Bronchial epithelial cell (primary cell): ENCODE measurements around the gene KIAA1671. TPM values are rescaled to one million over a fixed set of nuclear protein-coding genes. Genes with fewer than 3 reads are reported as not detected.

Experiments used
- DNase-seq: peaks from one replicate; pipeline ENCODE4 v3.0.0-alpha.2; 2010; ENCODE audit warnings: low read depth
- FAIRE-seq: peaks from 2 replicates; lab custom pipeline; 2011; peaks lifted over from hg19 to GRCh38; lab: Jason Lieb, UNC
- H3K27me3 ChIP-seq: 2 replicates; pipeline ENCODE4 v1.5.1; 2011; ENCODE audit warnings: low read length; ENCODE audit not compliant: control insufficient read depth, insufficient read depth
- H3K36me3 ChIP-seq: 2 replicates; pipeline ENCODE4 v1.5.1; 2011; ENCODE audit warnings: low read length; ENCODE audit not compliant: control insufficient read depth, insufficient read depth
- H3K4me3 ChIP-seq: 2 replicates; pipeline ENCODE4 v1.5.1; 2011; ENCODE audit warnings: mild to moderate bottlenecking, low read depth, low read length, control low read depth
- CTCF ChIP-seq: IDR thresholded peaks from 2 replicates; pipeline ENCODE4 v1.5.1; 2011; ENCODE audit warnings: mild to moderate bottlenecking, moderate library complexity, low read length, control low read depth, inconsistent platforms; ENCODE audit not compliant: insufficient read depth, severe bottlenecking
- total RNA-seq: library from RNA; depleted of rRNA; stranded (reverse); fragments of >200 nt; gene quantifications from 2 replicates; pipeline ENCODE4 v1.2.1, GENCODE V29; 2014

KIAA1671 gene
- total RNA-seq, 1 donor from 2014 or later = 14.7 TPM

- Histone ChIP-seq H3K4me3 (no peak overlapping the region), H3K36me3 (peaks cover 34% of the 10 kb centered on the region)
- TF ChIP-seq CTCF = no peak
Observed at GRCh38 chr22:25187469-25187868, 235.0 kb downstream of the KIAA1671 start.

DNA sequence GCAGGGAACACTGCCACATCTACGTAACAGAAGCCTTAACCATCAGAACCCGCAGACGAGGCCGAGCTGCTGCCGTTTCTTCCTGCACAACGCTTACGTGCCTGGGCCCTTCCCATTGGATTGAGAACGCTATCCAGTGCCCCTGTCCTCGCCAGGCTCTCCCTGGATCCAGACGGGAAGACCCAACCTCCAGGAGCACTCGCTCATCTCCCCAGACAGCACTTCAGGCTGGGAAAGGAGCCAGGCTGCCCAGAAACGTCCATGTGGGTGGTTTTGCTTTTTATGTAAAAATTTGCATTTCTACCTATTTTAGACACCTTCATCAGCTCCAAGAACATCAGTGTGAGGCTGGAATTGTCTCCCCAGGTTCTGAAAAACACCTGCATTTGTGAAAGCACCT, 239.9 kb downstream of the KIAA1671 start:
- DNase-seq = no peak
- peak; percentile 7 for FAIRE-seq
- no peak overlapping the region for H3K4me3 ChIP-seq
- H3K36me3 ChIP-seq = peaks cover 17% of the 10 kb centered on the region
- TF ChIP-seq CTCF = no peak
- H3K27me3 ChIP-seq = no peaks in the 10 kb centered on the region

More at GRCh38 chr22:25187469-25187868, 235.0 kb downstream of the KIAA1671 start:
- no peak for FAIRE-seq
- H3K27me3 ChIP-seq = no peaks in the 10 kb centered on the region
- no peak for DNase-seq

GRCh38 chr22:25193130-25193529, 240.6 kb downstream of the KIAA1671 start:
- no peak for DNase-seq
- FAIRE-seq = no peak
- no peak for TF ChIP-seq CTCF
- Histone ChIP-seq H3K4me3 (no peak overlapping the region), H3K36me3 (peaks cover 19% of the 10 kb centered on the region), H3K27me3 (no peaks in the 10 kb centered on the region)

DNA sequence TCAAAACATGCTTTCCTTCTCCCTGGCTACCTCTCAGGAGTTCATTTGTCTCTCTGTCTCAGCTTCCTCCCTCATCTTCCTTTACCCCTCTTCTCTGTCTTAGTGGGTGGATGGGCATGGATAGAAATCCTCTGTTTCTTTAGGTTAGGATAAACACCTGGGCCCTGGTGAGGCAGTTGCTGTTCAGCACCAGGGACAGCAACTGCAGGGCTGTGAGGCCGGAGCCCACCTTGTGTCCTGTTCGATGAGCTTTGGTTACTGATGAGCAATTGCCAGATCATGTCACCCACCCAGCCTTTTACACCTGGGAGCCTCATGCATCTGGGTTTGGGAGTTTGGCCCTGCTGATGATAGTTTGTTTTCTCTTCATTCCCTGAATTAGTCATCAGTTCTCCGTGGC, 241.0 kb downstream of the KIAA1671 start:
- no peaks in the 10 kb centered on the region for H3K27me3 ChIP-seq
- H3K36me3 ChIP-seq = peaks cover 19% of the 10 kb centered on the region
- TF ChIP-seq CTCF = no peak
- DNase-seq = no peak
- H3K4me3 ChIP-seq = no peak overlapping the region
- peak; percentile 28 for FAIRE-seq

GRCh38 chr22:25196326-25196725, 243.8 kb downstream of the KIAA1671 start:
- no peaks in the 10 kb centered on the region for H3K27me3 ChIP-seq
- no peak for TF ChIP-seq CTCF
- DNase-seq = no peak
- no peak for FAIRE-seq
- no peak overlapping the region for H3K4me3 ChIP-seq
- H3K36me3 ChIP-seq = peaks cover 12% of the 10 kb centered on the region

GRCh38 chr22:25197340-25197739, 244.8 kb downstream of the KIAA1671 start:
- H3K27me3 ChIP-seq = no peaks in the 10 kb centered on the region
- FAIRE-seq = no peak
- no peak for TF ChIP-seq CTCF
- H3K4me3 ChIP-seq = no peak overlapping the region
- no peak for DNase-seq
- H3K36me3 ChIP-seq = peaks cover 8% of the 10 kb centered on the region
